ENCODE results near the gene ADIRF.
"Not testable (repeated sequence)": the region's sequence is repeated elsewhere in the genome, so short reads cannot be mapped to it uniquely, and the experiment has no call there.

The ADIRF gene

GRCh38 chr10:86946213-86947155, 21.8 kb upstream of the ADIRF start:
- peak; percentile 18 for DNase-seq

DNA sequence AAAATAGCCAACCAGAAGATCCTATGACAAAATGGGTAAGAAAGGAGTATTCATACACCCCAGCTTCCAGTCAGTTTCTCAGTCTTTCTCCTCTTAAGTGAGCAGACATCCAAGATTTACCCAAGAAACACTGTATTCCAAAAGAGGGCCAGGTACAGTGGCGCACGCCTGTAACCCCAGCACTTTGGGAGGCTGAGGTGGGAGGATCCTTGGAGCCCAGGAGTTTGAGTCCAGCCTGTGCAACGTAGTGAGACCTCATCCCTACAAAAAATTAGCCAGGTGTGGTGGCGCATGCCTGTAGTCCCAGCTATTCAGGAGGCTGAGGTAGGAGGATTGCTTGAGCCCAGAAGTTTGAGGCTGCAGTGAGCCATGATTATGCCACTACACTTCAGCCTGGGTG, 20.5 kb upstream of the ADIRF start:
- DNase-seq = not testable (repeated sequence)

DNA sequence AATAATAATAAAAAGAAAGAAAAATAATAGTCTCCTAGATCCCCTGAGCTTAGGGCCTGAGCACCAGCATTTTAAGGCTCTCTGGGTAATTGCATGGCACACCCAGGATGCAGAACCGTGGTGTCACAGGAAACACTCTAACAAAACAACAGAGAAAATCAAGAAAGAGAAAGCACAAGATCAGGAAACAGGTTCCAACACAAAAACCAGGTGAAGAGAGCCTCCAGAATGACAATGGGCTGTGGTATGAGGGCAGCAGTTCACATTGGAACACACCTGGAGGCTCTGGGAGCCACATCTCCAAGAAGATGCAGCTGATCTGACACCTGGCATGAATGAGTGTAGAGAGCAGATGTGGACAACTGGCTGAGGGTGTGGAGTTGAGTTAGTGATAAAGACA, 17.9 kb upstream of the ADIRF start:
- no peak for DNase-seq

DNA sequence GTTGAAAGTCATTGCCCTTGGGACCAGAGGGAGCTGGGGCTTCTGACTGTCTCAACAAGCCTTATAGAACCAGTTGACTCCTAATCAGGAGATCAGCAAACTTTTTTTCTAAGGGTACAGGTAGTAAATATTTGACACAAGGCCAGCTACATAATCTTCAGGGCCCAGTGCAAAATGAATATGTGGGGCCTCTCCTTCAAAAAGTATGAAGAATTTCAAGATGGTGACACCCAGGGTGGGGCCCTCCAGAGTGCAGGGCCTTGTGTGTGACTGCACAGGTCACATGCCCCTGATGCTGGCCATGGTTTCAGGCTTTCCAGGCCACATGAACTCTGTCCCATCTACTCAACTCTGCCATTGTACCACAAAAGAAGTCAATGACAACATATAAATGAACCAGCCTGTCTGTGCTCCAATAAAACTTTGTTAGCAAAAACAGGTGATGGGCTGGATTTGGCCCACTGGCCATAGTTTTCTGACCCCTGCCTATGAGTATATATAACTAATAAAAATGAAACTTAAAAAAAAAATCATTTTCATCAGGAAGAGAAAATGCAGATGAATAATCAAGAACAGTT, 17.0 kb upstream of the ADIRF start:
- no peak for DNase-seq

DNA sequence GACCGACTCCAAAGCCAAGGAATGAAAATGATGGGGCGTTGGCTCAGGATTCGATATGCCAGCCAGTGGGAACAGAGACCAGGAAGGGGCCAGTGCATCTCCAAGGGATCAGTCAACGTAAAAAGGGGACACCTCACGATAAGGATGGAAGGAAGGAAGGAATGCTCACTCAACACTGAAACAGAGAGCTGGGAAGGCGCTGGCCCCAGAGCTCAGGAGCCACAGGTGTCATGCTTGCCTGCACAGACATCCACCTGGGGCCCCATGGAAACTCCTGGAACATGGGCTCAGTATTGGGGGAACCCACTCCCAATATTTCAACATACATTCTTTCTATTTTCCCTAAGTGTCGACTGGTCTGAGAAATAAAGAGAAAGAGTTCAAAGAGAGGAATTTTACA, 16.2 kb upstream of the ADIRF start:
- DNase-seq = no peak

DNA sequence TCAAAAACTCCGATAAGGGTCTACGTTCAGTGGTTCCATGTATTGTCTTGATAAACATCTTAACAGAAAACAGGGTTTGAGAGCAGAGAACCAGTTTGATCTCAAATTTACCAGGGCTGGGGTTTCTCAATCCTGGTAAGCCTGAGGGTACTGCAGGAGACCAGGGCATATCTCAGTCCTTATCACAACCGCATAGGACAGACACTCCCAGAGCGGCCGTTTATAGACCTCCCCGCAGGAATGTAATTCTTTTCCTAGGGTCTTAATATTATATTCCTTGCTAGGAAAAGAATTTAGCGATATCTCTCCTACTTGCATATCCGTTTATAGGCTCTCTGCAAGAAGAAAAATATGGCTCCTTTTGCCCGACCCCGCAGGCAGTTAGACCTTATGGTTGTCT, 15.6 kb upstream of the ADIRF start:
- DNase-seq = not testable (repeated sequence)

- no peak for DNase-seq
These were observed 14.3 kb upstream of the ADIRF start for GRCh38 chr10:86953747-86954680.

DNA sequence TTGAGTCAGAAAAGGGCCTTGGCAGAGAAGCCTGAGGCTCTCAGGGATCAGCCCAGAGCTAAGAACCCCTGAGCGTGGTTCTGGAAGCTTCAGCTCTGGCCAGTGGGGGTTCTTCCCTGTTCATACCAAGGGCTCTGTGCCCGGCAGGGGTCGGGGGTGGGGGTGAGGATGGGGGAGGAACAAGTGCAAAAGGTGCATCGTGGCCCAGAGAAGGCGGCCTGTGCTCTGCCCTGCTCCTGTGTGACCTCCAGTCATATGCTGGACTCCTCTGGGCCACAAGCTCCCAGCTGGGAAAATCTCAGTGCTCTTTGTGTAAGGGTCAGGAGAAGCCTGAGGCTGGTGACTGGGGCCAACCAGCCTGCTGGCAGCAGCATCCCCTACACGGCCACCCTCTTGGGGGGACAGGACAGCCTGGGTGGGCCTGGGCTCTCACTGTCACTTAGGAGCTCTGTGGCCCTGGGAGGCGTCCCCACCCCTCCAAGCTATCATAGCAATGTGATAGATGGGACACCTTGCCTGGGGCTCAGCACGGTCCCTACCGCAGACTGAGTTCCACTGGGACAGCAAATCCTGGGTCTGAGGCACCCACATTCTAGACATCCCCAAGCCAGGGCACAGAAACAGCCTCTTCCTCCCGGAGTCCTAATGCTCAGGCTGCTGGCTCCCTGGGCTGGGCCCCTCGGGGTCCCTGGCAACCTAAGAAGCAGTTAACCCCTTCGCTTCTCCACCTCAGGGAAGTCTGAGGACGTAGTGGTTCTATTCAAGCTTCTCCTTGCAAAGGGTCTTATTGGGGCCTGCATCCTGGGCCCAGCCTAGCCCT, 13.4 kb upstream of the ADIRF start:
- no peak for DNase-seq

GRCh38 chr10:86955501-86956194, 12.6 kb upstream of the ADIRF start:
- DNase-seq = no peak

- no peak for DNase-seq
These were observed 12.0 kb upstream of the ADIRF start for GRCh38 chr10:86956195-86956847.

GRCh38 chr10:86956848-86957448, 11.3 kb upstream of the ADIRF start:
- DNase-seq = no peak

DNA sequence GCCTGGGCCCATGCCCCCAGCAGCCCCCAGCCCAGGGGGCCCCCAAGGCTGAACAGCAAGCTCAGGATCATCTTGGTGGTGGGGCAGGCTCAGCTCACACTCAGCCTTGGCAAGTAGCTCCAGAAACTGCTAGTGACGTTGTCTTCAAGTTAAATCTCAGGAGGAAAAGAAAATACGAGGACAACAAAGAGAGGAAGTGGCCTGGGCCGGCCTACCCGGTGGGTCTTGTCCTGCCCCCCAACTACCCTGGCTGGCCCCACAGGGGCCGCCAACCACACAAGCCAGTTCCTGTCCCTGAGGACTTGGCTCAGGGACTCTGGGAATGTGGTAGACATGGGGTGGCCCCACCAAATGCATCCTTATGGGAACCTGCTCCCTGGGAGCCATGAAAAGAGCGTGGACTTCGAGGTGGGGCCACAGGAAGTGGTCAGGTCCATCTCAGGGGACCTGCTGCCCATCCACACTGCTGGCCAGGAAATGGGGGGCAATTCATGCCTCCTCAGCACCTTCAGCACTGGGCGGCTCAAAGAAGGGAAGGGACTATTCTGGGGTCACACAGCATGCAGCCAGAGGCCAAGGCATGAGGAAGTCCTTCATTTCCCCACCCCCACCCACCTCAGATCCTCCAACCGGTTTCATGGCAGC, 10.7 kb upstream of the ADIRF start, which contains the start of gene MMRN2:
TSS of gene MMRN2 (minus strand) at position 145 of the 645 bp plus-strand sequence. CDS start at position 71, 74 bp downstream.
- no peak for DNase-seq

GRCh38 chr10:86958116-86958900, 10.0 kb upstream of the ADIRF start, which contains the start of gene SNCG:
TSS of gene SNCG (plus strand) at chr10:86958599. CDS start at chr10:86958698, 99 bp downstream.
- no peak for DNase-seq

GRCh38 chr10:86958901-86959736, 9.2 kb upstream of the ADIRF start:
- no peak for DNase-seq

DNA sequence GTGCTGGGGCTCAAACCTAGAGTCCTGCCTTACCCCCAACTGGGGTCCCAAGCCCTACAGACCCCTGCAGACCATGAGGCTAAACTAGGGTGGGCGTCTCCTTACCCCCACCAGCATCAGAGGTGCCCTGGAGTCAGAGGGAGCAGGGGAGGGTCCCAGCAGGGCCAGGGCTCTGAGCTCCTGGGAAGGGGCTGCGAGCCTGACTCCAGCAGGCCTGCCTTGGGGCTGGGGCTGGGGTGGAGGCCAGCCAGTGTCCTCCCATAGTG, 8.6 kb upstream of the ADIRF start:
- no peak for DNase-seq

- DNase-seq = no peak
These were observed 8.0 kb upstream of the ADIRF start for GRCh38 chr10:86960003-86960862.

GRCh38 chr10:86960863-86961434, 7.3 kb upstream of the ADIRF start:
- no peak for DNase-seq

Data from NCI-H2107 (cell line).